IMR-90 (cell line): ENCODE measurements around the gene PHLDB1. TPM values are rescaled to one million over a fixed set of nuclear protein-coding genes. Genes with fewer than 3 reads are reported as not detected.

ENCODE experiments used
- microRNA-seq, 2 experiments: library from miRNA; stranded (forward) in 1 of 2; unstranded in 1 of 2; fragments of 10-50 nt in 1 of 2; fragments of <30 nt in 1 of 2; gene quantifications in 1 of 2; microRNA quantifications in 1 of 2; one replicate each; pipeline versions ENCODE3 to v1.1.0; 2013 to 2020; ENCODE audit not compliant: insufficient read depth in 1 of 2, insufficient read length in 1 of 2, unreplicated experiment in 1 of 2
- polyA plus RNA-seq, 3 experiments: library from polyadenylated mRNA; depleted of rRNA; stranded (reverse); fragments of >200 nt; gene quantifications; 2 replicates each; pipeline ENCODE4 v1.2.3, GENCODE V29; 2012; ENCODE audit warnings: low replicate concordance in 1 of 3
- small RNA-seq, 5 experiments: library from RNA; depleted of rRNA; stranded (forward); fragments of <200 nt; gene quantifications; one replicate each; pipeline ENCODE3, GENCODE V24; 2012
- total RNA-seq: library from RNA; depleted of rRNA; stranded (reverse); fragments of >200 nt; gene quantifications from 2 replicates; pipeline ENCODE4 v1.2.3, GENCODE V29; 2012; rRNA removed

The PHLDB1 gene
- total and polyA plus RNA-seq, 2 of the 4 experiments (the other 2 are of a cell fraction), result 40.0 to 90.4 TPM

Small RNA genes within 50 kb of the gene (microRNA-seq; reads per million reads assigned to microRNA genes)
- gene MIR6716 (ENCODE audit: unreplicated experiment), result not detected
- not detected for gene RNU6-1157P (ENCODE audit: insufficient read depth, insufficient read length)
- not detected for gene RNU6-376P (ENCODE audit: insufficient read depth, insufficient read length)

Small RNA genes within 50 kb of the gene (small RNA-seq; reads per million reads assigned to genes)
- gene RNU6-1157P (0 reads per million in 5 experiments), gene RNU6-376P (0 reads per million in 5 experiments)

Other genes with a start within 250 kb of the PHLDB1 start
- 69.7 and 71.1 TPM in 2 replicates for gene UBE4A, start 248.0 kb upstream of the PHLDB1 start, total RNA-seq
- 11.4 and 15.2 TPM in 2 replicates for gene UBE4A, start 248.0 kb upstream of the PHLDB1 start, polyA plus RNA-seq (2012; rRNA removed)
- 71.1 and 219 TPM in 2 replicates for gene ATP5MG, start 206.0 kb upstream of the PHLDB1 start, total RNA-seq
- gene ATP5MG, start 206.0 kb upstream of the PHLDB1 start, polyA plus RNA-seq (2012; rRNA removed), result 144 and 149 TPM in 2 replicates
- 19.7 and 21.1 TPM in 2 replicates for gene KMT2A, start 171.1 kb upstream of the PHLDB1 start, total RNA-seq
- gene KMT2A, start 171.1 kb upstream of the PHLDB1 start, polyA plus RNA-seq (2012; rRNA removed), result 15.0 and 18.2 TPM in 2 replicates
- gene TTC36, start 80.1 kb upstream of the PHLDB1 start, total RNA-seq, result not detected in 2 replicates
- gene TTC36, start 80.1 kb upstream of the PHLDB1 start, polyA plus RNA-seq (2012; rRNA removed), result not detected in 2 replicates
- 14.0 and 14.2 TPM in 2 replicates for gene TMEM25, start 76.4 kb upstream of the PHLDB1 start, total RNA-seq
- 37.1 and 41.7 TPM in 2 replicates for gene TMEM25, start 76.4 kb upstream of the PHLDB1 start, polyA plus RNA-seq (2012; rRNA removed)
- 45.5 and 46.2 TPM in 2 replicates for gene IFT46, start 41.7 kb upstream of the PHLDB1 start, total RNA-seq
- gene IFT46, start 41.7 kb upstream of the PHLDB1 start, polyA plus RNA-seq (2012; rRNA removed), result 27.7 and 30.1 TPM in 2 replicates
- 148 and 176 TPM in 2 replicates for gene ARCN1, start 35.2 kb upstream of the PHLDB1 start, total RNA-seq
- 212 and 215 TPM in 2 replicates for gene ARCN1, start 35.2 kb upstream of the PHLDB1 start, polyA plus RNA-seq (2012; rRNA removed)
- not detected in 2 replicates for gene TREH, start 72.0 kb downstream of the PHLDB1 start, total RNA-seq
- not detected in 2 replicates for gene TREH, start 72.0 kb downstream of the PHLDB1 start, polyA plus RNA-seq (2012; rRNA removed)
- 197 and 225 TPM in 2 replicates for gene DDX6, start 183.5 kb downstream of the PHLDB1 start, total RNA-seq
- gene DDX6, start 183.5 kb downstream of the PHLDB1 start, polyA plus RNA-seq (2012; rRNA removed), result 14.7 and 19.2 TPM in 2 replicates